ENCODE results near the gene B4GALT7. TPM values are rescaled to one million over a fixed set of nuclear protein-coding genes. Genes with fewer than 3 reads are reported as not detected.
"Not testable (repeated sequence)": the region's sequence is repeated elsewhere in the genome, so short reads cannot be mapped to it uniquely, and the experiment has no call there.

Gene B4GALT7
- total RNA-seq, 1 experiment from 2014 or later = 21.7 TPM

- TF ChIP-seq ZBTB43 (CRISPR knock-in tag; IDR thresholded peaks at IDR 0.05) (no peak), CREM (CRISPR knock-in tag; IDR thresholded peaks at IDR 0.05) (no peak)
- TF ChIP-seq, protein P1, sequence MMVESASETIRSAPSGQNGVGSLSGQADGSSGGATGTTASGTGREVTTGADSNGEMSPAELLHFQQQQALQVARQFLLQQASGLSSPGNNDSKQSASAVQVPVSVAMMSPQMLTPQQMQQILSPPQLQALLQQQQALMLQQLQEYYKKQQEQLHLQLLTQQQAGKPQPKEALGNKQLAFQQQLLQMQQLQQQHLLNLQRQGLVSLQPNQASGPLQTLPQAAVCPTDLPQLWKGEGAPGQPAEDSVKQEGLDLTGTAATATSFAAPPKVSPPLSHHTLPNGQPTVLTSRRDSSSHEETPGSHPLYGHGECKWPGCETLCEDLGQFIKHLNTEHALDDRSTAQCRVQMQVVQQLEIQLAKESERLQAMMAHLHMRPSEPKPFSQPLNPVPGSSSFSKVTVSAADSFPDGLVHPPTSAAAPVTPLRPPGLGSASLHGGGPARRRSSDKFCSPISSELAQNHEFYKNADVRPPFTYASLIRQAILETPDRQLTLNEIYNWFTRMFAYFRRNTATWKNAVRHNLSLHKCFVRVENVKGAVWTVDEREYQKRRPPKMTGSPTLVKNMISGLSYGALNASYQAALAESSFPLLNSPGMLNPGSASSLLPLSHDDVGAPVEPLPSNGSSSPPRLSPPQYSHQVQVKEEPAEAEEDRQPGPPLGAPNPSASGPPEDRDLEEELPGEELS (CRISPR knock-in tag; IDR thresholded peaks at IDR 0.05) = no peak
Observed at GRCh38 chr5:177620560-177620959, 20.6 kb downstream of the B4GALT7 start (continued).

- H3K27ac Mint-ChIP-seq; POLR2A ChIA-PET; H3K27me3 Mint-ChIP-seq (ENCODE audit: low read depth); H3K9me3 Mint-ChIP-seq; H3K4me3 Mint-ChIP-seq; H3K4me1 Mint-ChIP-seq; H3K36me3 Mint-ChIP-seq; ATAC-seq; DNase-seq (ENCODE audit: low spot score): not testable (repeated sequence)
- CTCF ChIA-PET = interaction anchor here (2.1 kb wide), 1 partner anchor 17 kb away, joined by 6 read pairs; no protein-coding TSS in a partner anchor
Observed at GRCh38 chr5:177624172-177624571, 24.2 kb downstream of the B4GALT7 start.

DNA sequence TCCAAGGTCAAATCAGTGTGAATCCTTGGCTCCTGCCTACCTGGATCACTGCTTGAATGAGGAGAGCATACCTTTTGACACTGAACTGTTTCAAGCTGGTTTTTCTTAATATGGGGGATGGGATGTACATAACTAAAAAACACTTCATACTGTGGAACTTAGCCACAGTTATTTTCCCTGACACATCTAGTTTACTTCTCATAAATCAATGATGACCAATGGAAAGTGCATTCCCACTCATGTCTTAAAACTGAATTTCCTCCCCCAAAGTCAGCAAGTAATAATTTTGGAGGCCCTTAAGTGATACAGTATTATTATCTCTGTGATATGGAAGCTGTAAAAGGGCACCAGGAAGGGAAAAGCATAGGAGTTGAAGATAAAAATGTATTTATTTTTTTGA is 30.3 kb downstream of the B4GALT7 start:
- H3K36me3 Mint-ChIP-seq; H3K4me1 Mint-ChIP-seq; DNase-seq (ENCODE audit: low spot score); H3K27me3 Mint-ChIP-seq (ENCODE audit: low read depth); POLR2A ChIA-PET; CTCF ChIA-PET; H3K9me3 Mint-ChIP-seq; ATAC-seq; H3K4me3 Mint-ChIP-seq; H3K27ac Mint-ChIP-seq: not testable (repeated sequence)

- CTCF ChIA-PET; H3K4me3 Mint-ChIP-seq; ATAC-seq; POLR2A ChIA-PET; H3K27ac Mint-ChIP-seq; H3K4me1 Mint-ChIP-seq; DNase-seq (ENCODE audit: low spot score): not testable (repeated sequence)
- H3K36me3 Mint-ChIP-seq = peaks cover 36% of the 10 kb centered on the region
- peaks cover 30% of the 10 kb centered on the region for H3K27me3 Mint-ChIP-seq (ENCODE audit: low read depth)
- peaks cover 48% of the 10 kb centered on the region for H3K9me3 Mint-ChIP-seq
Observed at GRCh38 chr5:177634912-177635311, 35.0 kb downstream of the B4GALT7 start.

DNA sequence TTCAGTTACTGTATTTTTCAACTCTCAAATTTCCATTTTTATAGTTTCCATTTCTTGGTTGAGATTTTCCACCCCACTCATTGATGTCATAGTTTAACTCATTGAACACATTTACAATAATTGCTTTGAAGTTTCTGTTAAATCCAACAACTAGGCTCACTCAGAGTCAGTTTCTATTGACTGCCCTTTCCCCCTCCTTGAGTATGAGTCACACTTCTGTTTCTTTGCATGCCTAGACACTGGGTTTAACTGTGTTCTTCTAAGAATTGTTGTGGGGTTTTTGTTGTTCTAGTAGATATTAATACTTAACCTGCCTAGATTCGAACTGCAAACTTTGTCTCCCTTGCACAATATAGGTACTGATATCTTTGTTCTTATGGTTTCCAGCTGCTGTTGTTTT is 45.5 kb downstream of the B4GALT7 start:
- H3K9me3 Mint-ChIP-seq = peaks cover 39% of the 10 kb centered on the region
- H3K27ac Mint-ChIP-seq; DNase-seq (ENCODE audit: low spot score); H3K4me1 Mint-ChIP-seq; CTCF ChIA-PET; H3K4me3 Mint-ChIP-seq; POLR2A ChIA-PET; H3K27me3 Mint-ChIP-seq (ENCODE audit: low read depth); ATAC-seq: not testable (repeated sequence)
- peaks cover 41% of the 10 kb centered on the region for H3K36me3 Mint-ChIP-seq

DNA sequence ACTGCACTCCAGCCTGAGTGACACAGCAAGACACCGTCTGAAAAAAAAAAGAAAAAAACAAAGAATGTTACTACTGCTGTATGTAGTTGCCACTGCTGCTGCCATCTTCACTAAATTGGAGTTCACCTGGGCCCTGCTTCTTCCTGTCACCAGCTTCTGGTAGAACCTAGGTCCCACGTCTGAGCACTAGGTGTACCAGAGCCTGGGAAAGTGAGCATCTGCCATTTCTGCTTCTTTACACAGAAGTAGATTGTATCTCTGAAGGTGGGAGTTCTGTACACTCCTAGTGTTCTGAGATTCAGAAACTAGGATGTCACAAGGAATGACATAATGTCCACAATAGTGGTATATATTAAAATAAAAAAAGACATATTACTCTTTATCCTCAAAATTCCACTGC is 51.3 kb downstream of the B4GALT7 start:
- DNase-seq (ENCODE audit: low spot score); H3K27ac Mint-ChIP-seq; H3K4me3 Mint-ChIP-seq; CTCF ChIA-PET; POLR2A ChIA-PET; H3K27me3 Mint-ChIP-seq (ENCODE audit: low read depth); H3K4me1 Mint-ChIP-seq; ATAC-seq: not testable (repeated sequence)
- Mint-ChIP-seq H3K9me3 (peaks cover 30% of the 10 kb centered on the region), H3K36me3 (peaks cover 30% of the 10 kb centered on the region)

DNA sequence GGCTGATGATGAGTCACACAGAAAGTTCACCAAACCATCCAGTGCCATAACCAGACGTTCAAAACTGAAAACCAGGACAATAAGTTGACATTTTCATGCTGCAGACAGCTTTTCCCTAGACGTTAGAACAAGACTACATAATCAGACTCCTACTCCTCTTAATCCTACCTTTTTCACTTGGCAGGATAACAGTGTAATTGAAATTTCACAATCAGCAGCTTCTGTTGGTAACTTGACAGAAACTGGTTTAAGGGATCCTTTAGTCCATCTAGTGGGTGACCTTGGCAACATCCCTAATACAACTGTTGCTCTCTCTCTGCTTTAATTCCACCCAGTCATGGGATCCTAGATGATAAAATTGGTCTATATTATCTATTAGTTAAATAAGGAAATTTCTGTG is 57.9 kb downstream of the B4GALT7 start:
- POLR2A ChIA-PET; H3K27ac Mint-ChIP-seq; H3K4me1 Mint-ChIP-seq; H3K27me3 Mint-ChIP-seq (ENCODE audit: low read depth); H3K36me3 Mint-ChIP-seq; H3K4me3 Mint-ChIP-seq; H3K9me3 Mint-ChIP-seq; DNase-seq (ENCODE audit: low spot score); CTCF ChIA-PET; ATAC-seq: not testable (repeated sequence)

DNA sequence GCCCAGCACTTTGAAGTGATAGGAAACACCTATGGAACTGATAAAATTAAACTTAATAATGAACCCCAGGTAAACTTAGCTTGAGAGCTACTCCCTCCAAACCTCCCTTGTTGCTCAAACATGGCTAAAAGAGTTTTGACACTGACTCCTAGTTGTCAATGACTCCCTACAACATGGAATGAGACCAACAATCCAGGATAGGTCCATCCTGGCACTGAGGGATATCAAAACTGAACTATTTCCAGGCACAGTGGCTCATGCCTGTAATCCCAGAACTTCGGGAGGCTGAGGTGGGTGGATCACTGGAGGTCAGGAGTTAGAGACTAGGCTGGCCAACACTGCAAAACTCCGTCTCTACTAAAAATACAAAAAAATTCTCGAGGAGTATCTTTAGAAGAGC is 58.6 kb downstream of the B4GALT7 start:
- H3K4me1 Mint-ChIP-seq; CTCF ChIA-PET; H3K9me3 Mint-ChIP-seq; H3K27ac Mint-ChIP-seq; H3K27me3 Mint-ChIP-seq (ENCODE audit: low read depth); ATAC-seq; DNase-seq (ENCODE audit: low spot score); H3K4me3 Mint-ChIP-seq; POLR2A ChIA-PET; H3K36me3 Mint-ChIP-seq: not testable (repeated sequence)

Other genes starting within 250 kb of the B4GALT7 start
- 141 to 162 TPM (median 147 TPM) in 3 replicates for gene LMAN2, start 248.5 kb upstream of the B4GALT7 start, total RNA-seq (2021)
- 60.4 to 74.6 TPM (median 64.6 TPM) in 3 replicates for gene RGS14, start 242.2 kb upstream of the B4GALT7 start, total RNA-seq (2021)
- gene SLC34A1, start 215.7 kb upstream of the B4GALT7 start, total RNA-seq (2021) = not detected in 3 replicates
- 0.48 TPM in 1 of 3 replicates, not detected in the others for gene PFN3, start 199.5 kb upstream of the B4GALT7 start, total RNA-seq (2021)
- 10.0 to 12.8 TPM (median 12.1 TPM) in 3 replicates for gene F12, start 190.6 kb upstream of the B4GALT7 start, total RNA-seq (2021)
- 60.7 to 69.2 TPM (median 61.7 TPM) in 3 replicates for gene GRK6, start 173.5 kb upstream of the B4GALT7 start, total RNA-seq (2021)
- 13.1 to 14.7 TPM (median 14.6 TPM) in 3 replicates for gene PRR7, start 153.3 kb upstream of the B4GALT7 start, total RNA-seq (2021)
- 267 to 288 TPM (median 269 TPM) in 3 replicates for gene DBN1, start 126.5 kb upstream of the B4GALT7 start, total RNA-seq (2021)
- 124 to 142 TPM (median 139 TPM) in 3 replicates for gene PDLIM7, start 102.5 kb upstream of the B4GALT7 start, total RNA-seq (2021)
- 9.0 to 9.9 TPM (median 9.0 TPM) in 3 replicates for gene DOK3, start 90.3 kb upstream of the B4GALT7 start, total RNA-seq (2021)
- gene DDX41, start 83.2 kb upstream of the B4GALT7 start, total RNA-seq (2021) = 136 to 156 TPM (median 137 TPM) in 3 replicates
- 95.1 to 101 TPM (median 95.6 TPM) in 3 replicates for gene FAM193B, start 45.6 kb upstream of the B4GALT7 start, total RNA-seq (2021)
- 164 to 172 TPM (median 170 TPM) in 3 replicates for gene TMED9, start 7.9 kb upstream of the B4GALT7 start, total RNA-seq (2021)
- 1.7 to 6.0 TPM (median 5.2 TPM) in 3 replicates for gene FAM153A, start 182.8 kb downstream of the B4GALT7 start, total RNA-seq (2021)